ENCODE data around the gene B4GALT2.

GRCh38 chr1:43935711-43936427, 43.1 kb upstream of the B4GALT2 start:
- TF ChIP-seq, protein P1, sequence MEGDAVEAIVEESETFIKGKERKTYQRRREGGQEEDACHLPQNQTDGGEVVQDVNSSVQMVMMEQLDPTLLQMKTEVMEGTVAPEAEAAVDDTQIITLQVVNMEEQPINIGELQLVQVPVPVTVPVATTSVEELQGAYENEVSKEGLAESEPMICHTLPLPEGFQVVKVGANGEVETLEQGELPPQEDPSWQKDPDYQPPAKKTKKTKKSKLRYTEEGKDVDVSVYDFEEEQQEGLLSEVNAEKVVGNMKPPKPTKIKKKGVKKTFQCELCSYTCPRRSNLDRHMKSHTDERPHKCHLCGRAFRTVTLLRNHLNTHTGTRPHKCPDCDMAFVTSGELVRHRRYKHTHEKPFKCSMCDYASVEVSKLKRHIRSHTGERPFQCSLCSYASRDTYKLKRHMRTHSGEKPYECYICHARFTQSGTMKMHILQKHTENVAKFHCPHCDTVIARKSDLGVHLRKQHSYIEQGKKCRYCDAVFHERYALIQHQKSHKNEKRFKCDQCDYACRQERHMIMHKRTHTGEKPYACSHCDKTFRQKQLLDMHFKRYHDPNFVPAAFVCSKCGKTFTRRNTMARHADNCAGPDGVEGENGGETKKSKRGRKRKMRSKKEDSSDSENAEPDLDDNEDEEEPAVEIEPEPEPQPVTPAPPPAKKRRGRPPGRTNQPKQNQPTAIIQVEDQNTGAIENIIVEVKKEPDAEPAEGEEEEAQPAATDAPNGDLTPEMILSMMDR (IDR thresholded peaks at IDR 0.05), result no peak
- no peak for TF ChIP-seq POLR2A (IDR thresholded peaks at IDR 0.05)

Data from adrenal gland (tissue), 5 donors.